Activated naive CD4-positive, alpha-beta T cell (primary cell): ENCODE data around the gene CAMSAP2.

Experiments
- DNase-seq, 4 experiments: peaks; one replicate each; lab custom pipeline; 2025; lab: John Stamatoyannopoulos, UW

The CAMSAP2 gene, protein sequence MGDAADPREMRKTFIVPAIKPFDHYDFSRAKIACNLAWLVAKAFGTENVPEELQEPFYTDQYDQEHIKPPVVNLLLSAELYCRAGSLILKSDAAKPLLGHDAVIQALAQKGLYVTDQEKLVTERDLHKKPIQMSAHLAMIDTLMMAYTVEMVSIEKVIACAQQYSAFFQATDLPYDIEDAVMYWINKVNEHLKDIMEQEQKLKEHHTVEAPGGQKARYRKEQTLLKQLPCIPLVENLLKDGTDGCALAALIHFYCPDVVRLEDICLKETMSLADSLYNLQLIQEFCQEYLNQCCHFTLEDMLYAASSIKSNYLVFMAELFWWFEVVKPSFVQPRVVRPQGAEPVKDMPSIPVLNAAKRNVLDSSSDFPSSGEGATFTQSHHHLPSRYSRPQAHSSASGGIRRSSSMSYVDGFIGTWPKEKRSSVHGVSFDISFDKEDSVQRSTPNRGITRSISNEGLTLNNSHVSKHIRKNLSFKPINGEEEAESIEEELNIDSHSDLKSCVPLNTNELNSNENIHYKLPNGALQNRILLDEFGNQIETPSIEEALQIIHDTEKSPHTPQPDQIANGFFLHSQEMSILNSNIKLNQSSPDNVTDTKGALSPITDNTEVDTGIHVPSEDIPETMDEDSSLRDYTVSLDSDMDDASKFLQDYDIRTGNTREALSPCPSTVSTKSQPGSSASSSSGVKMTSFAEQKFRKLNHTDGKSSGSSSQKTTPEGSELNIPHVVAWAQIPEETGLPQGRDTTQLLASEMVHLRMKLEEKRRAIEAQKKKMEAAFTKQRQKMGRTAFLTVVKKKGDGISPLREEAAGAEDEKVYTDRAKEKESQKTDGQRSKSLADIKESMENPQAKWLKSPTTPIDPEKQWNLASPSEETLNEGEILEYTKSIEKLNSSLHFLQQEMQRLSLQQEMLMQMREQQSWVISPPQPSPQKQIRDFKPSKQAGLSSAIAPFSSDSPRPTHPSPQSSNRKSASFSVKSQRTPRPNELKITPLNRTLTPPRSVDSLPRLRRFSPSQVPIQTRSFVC (N-terminal part only)

GRCh38 chr1:200738327-200738948, at the start of gene CAMSAP2:
Gene CAMSAP2 (plus strand): TSS chr1:200738893. CDS start chr1:200739828, 935 bp downstream.
- peak; percentile 26 to 61 (median 28) for DNase-seq

GRCh38 chr1:200692316-200692715, 46.4 kb upstream of the CAMSAP2 start:
- DNase-seq, result no peak

- no peak for DNase-seq
Observed at GRCh38 chr1:200693327-200693726, 45.4 kb upstream of the CAMSAP2 start.

DNA sequence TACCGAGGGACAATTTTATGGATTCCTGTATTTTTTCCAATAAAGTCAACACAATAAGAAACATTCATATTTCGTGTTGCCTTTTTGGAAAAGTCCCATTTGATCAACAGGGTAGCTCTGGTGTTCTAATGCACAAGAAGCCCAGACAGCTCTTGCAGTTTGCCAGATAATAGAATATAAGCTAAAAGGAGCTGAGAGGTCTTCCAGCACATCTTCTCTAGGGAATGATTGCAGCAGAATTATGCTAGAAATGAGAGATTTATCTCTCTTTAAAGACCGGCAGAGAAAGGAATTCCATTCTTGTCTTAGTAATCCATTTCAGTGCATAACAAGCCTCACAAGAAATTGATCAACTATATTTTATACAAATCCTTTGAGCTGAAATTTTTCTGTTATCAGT, 44.0 kb upstream of the CAMSAP2 start:
- DNase-seq, result no peak

GRCh38 chr1:200699871-200700270, 38.8 kb upstream of the CAMSAP2 start:
- DNase-seq, result no peak

- DNase-seq, result no peak
Observed at GRCh38 chr1:200704986-200705500, 33.6 kb upstream of the CAMSAP2 start.

DNA sequence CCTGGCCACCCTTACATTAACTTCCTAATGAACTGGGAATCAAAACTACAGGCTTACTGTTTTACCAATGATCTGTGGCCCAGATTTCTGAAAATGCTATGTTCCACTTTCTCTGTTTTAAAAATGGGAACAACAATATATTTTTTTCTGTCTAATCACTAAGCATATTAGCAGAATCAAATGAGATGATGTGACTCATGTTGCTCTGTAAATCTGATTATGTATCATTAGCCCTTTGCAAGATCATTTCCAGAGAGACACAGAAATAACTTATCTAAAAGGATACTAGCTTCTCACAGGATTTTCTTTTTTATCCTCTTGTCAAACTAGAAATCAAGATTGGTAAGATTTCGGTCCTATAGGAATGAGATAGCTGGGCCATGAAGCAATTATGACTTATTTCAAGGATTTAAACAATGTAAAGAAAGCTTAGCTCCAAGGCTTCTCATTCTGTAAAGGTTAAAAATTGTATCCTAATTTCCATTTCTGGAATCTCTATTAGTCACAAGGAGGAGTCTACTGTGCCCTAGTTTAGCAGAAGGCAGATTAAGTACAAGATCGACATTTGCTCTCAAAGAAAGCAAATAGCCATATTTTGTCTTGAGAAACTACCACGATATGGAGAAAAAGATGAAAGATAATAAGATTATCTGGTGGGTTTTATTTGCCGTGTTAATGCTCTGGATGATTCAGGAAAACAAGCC, 32.4 kb upstream of the CAMSAP2 start:
- DNase-seq, result no peak

DNA sequence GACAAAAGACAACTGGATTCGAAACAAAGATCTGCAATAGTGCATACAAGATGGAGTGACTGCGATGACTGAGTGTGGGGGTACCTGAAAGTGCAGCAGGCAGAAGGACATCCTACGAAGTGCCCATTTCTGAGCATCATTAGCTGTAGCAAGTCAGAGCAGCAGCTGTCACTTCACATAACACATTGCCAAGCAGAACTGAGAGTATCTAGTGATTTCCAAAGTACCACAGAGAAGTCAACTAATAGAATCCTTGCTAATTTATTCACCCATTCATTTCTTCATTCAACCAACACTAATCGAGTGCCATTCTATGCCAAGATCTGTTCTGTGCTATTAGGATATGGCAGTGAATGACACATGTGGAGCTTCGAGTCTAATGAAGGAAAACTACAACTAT, 31.6 kb upstream of the CAMSAP2 start:
- no peak for DNase-seq

GRCh38 chr1:200708161-200708560, 30.5 kb upstream of the CAMSAP2 start:
- DNase-seq, result no peak

DNA sequence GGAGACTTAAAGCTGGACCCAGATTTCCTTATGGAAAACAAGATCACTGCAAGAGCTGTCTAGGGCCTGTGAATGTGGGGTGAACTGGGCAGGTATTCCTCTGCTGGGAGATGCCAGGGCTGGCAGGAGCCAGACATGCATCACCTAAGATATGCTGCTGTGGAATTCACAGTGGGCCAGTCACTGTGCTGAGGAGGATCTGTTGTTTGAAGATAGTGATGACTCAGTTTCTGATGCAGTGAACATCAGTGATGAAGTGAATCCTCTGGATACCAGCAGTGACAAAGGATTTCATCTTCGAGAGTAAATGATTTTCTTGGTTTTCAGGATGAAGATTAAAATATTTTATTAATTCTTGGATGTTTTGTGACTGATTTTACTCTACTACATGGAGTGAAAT, 29.9 kb upstream of the CAMSAP2 start:
- DNase-seq, result no peak

DNA sequence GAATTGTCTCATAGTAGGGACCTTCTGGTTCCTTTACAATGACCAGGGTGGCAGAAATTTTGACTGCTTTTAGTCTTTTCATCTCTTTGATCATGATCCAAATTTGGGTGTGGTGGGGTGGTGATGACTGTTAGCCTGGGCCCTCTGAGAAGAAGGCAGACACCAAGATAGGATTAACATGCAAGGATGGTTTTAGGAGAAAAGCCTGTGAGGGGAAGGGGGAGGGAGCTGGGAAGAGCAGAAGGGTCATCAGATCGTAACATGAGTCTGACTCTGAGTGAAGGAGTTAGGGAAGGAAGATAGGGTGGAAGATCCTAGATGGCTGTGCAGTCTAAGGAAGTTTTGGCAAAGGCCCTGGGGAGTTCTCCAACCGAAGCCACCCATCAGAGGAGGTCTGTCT, 28.5 kb upstream of the CAMSAP2 start:
- no peak for DNase-seq

DNA sequence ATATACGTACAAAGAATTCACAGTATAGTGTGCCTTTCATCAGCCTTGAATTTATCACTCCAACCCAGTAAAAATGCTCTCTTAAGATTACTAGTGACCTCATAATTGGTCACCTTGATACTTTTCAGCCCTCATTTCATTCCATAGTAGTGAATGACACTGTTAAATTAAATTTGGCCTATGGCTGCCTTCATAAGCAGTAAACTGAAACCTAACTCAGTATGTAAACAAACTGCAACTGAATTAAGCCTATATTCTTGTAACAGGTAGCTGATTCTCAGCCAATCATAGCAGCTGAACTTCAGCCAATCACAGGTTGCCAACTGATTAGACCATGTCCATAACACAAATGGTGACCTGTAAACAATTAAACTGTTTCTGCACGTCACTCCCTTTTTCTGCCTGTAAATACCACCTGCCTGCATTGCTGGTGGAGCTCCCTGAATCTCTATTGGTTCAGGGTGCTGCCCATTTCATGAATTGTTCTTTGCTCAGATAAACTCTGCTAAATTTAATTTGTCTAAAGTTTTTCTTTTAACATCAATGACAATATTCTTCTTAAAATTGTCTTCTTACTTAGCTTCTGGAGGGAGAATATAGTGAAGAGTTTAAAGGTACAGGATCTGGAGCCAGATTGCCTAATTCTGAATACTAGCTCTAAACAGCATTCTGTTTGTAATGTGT, 24.0 kb upstream of the CAMSAP2 start:
- DNase-seq, result no peak

- no peak for DNase-seq
Observed at GRCh38 chr1:200720199-200720598, 18.5 kb upstream of the CAMSAP2 start.

DNA sequence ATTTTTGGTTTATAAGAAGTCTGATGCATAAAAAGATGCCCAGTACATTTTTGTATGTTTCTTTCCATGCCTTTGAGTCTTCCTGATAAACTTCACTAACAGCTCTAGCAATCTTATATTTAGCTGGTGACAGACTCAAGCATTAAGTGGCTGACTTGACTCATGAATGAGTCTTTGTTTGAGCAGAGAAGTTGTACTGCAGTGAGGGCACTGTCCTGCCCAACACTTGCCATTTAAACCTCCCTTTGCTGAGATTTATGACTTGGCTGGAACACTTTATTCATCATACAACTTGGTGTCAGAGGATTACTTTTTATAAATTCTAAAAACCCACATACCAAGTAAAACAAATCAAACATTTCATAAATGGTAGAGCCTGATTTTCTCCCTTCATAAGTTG, 14.6 kb upstream of the CAMSAP2 start:
- no peak for DNase-seq

DNA sequence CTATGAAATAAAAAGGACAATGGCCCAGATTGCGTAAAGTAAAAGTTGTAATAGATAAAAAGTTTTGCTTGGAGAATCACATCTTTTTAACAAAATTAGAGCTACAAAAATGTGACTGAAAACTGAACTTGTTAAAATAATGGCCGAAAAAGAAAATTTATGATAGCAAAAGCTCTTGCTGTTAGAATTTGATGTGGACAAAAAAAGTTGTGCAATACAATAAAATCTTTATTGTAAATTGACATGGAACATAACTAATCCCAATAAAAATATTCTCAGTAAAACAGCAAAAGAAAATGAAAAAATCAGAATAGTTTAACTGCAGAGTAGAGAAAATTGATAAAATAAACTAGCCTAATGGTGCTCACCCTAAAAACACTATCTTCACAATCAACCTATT, 11.4 kb upstream of the CAMSAP2 start:
- no peak for DNase-seq

GRCh38 chr1:200729863-200730262, 8.8 kb upstream of the CAMSAP2 start:
- no peak for DNase-seq

GRCh38 chr1:200731654-200732332, 6.9 kb upstream of the CAMSAP2 start:
- no peak for DNase-seq

DNA sequence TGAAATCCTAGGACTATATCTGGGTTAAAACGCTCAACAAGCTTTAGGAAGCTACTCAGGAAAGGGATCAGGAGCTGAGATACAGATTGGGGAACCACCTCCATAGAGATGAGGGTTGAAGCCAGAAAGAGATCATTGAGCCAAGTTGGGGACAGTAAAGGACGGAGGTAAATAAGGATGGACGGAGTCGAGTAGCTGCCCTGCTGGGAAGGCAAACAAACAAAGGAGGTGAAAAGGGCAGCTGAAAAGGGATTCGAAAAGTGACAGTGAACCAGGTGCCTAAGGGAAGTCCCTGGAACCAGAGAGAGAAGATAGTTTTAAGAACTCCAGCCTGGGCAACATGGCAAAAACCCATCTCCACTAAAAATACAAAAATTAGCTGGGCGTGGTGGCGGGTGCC, 6.3 kb upstream of the CAMSAP2 start:
- DNase-seq, result no peak

GRCh38 chr1:200733907-200734306, 4.8 kb upstream of the CAMSAP2 start:
- DNase-seq, result no peak

- DNase-seq, result no peak
Observed at GRCh38 chr1:200737647-200738291, 924 bp upstream of the CAMSAP2 start.
